ENCODE data around the gene SLC22A15.

- TF ChIP-seq POLR2A (IDR thresholded peaks at IDR 0.05): no peak
- no peak for TF ChIP-seq CTCF (IDR thresholded peaks at IDR 0.05)
- TF ChIP-seq POLR2AphosphoS5 (IDR thresholded peaks at IDR 0.05; ENCODE audit: insufficient read depth in 1 of 2, low read depth in 1 of 2): no peak
These were observed 57.0 kb downstream of the SLC22A15 start for GRCh38 chr1:116033322-116033721.
